Tibial nerve (tissue), 4 donors: ENCODE data around the gene ADAMTS2. TPM values are rescaled to one million over a fixed set of nuclear protein-coding genes. Genes with fewer than 3 reads are reported as not detected.

Source experiments
- DNase-seq, 2 donors: peaks; one replicate each; pipeline ENCODE4 v3.0.0-alpha.2; 2019; ENCODE audit warnings: low spot score in 2 of 2
- H3K27ac ChIP-seq, 4 donors: fragments of 200-600 bp; sonication (generic) in 3 of 4; one replicate each; pipeline ENCODE4 v1.5.1; 2017 to 2019; ENCODE audit warnings: mild to moderate bottlenecking in 1 of 4
- H3K27me3 ChIP-seq, 2 donors: fragments of 200-600 bp; sonication (generic) in 1 of 2; one replicate each; pipeline versions ENCODE4 v1.5.1 to v1.6.0; 2017 to 2019
- H3K36me3 ChIP-seq, 3 donors: fragments of 200-600 bp; sonication (generic); one replicate each; pipeline ENCODE4 v1.5.1; 2018 to 2019
- H3K4me1 ChIP-seq, 4 donors: fragments of 200-600 bp; sonication (generic) in 3 of 4; one replicate each; pipeline ENCODE4 v1.5.1; 2017 to 2019
- H3K4me3 ChIP-seq, 4 donors: fragments of 200-600 bp; sonication (generic) in 3 of 4; one replicate each; pipeline ENCODE4 v1.5.1; 2017 to 2019; ENCODE audit warnings: mild to moderate bottlenecking in 1 of 4, moderate library complexity in 1 of 4
- H3K9me3 ChIP-seq, 4 donors: fragments of 200-600 bp; sonication (generic) in 3 of 4; one replicate each; pipeline ENCODE4 v1.5.1; 2017 to 2019
- CTCF ChIP-seq, 5 experiments: fragments of 200-600 bp in 3 of 5; fragments of 450-650 bp in 2 of 5; sonication (generic) in 3 of 5; IDR thresholded peaks; one replicate each; pipeline ENCODE4 v1.5.1; 2016 to 2019; ENCODE audit warnings: antibody characterized with exemption in 5 of 5, mild to moderate bottlenecking in 3 of 5, moderate library complexity in 2 of 5
- EP300 ChIP-seq, 2 donors: sonication (generic); formaldehyde crosslinking; IDR thresholded peaks; one replicate each; pipeline ENCODE4 v1.6.1; 2017; ENCODE audit warnings: antibody characterized with exemption in 2 of 2, mild to moderate bottlenecking in 1 of 2
- POLR2A ChIP-seq, 2 donors: fragments of 450-650 bp; IDR thresholded peaks; one replicate each; pipeline ENCODE4 v1.6.1; 2017; ENCODE audit warnings: antibody characterized with exemption in 2 of 2, mild to moderate bottlenecking in 2 of 2, moderate library complexity in 2 of 2
- WGBS, 2 donors: methylation state at CpG; one replicate each; pipeline ENCODE4 v1.1.5; 2018; 5-methylcytosine and 5-hydroxymethylcytosine counted together
- total RNA-seq, 4 donors: library from RNA; depleted of rRNA; stranded (reverse); fragments of >200 nt; gene quantifications; one replicate each; pipeline ENCODE4 v1.1.0, GENCODE V29; 2016

Gene ADAMTS2
- total RNA-seq, 4 donors from 2014 or later: 23.2 to 58.8 (median 47.2) TPM

GRCh38 chr5:179239256-179240135, 105.8 kb downstream of the ADAMTS2 start:
- peaks cover 0 to 5% (median 0%) of the 10 kb centered on the region in 3 donors for H3K36me3 ChIP-seq
- no peak overlapping the region for H3K27ac ChIP-seq
- TF ChIP-seq CTCF (IDR thresholded peaks at IDR 0.05): no peak
- 90% methylated on average over 23 of the region's 23 CpGs for WGBS, 2 donors
- H3K4me1 ChIP-seq: peaks cover 0 to 43% (median 3%) of the 10 kb centered on the region in 4 donors
- no peak overlapping the region for H3K4me3 ChIP-seq
- peaks cover 0 to 5% (median 0%) of the 10 kb centered on the region in 4 donors for H3K9me3 ChIP-seq
- no peak for DNase-seq
- no peaks in the 10 kb centered on the region for H3K27me3 ChIP-seq

- 94% methylated on average over 8 of the region's 8 CpGs for WGBS, 2 donors
- peaks cover 0 to 5% (median 0%) of the 10 kb centered on the region in 3 donors for H3K36me3 ChIP-seq
- H3K27me3 ChIP-seq: no peaks in the 10 kb centered on the region
- no peak for DNase-seq
- H3K4me3 ChIP-seq: no peak overlapping the region
- TF ChIP-seq CTCF (IDR thresholded peaks at IDR 0.05) (no peak), EP300 (IDR thresholded peaks at IDR 0.05) (no peak), POLR2A (IDR thresholded peaks at IDR 0.05) (no peak)
- H3K27ac ChIP-seq: no peak overlapping the region
- H3K4me1 ChIP-seq: peaks cover 0 to 35% (median 3%) of the 10 kb centered on the region in 4 donors
- H3K9me3 ChIP-seq: peaks cover 0 to 5% (median 0%) of the 10 kb centered on the region in 4 donors
These were observed 106.7 kb downstream of the ADAMTS2 start for GRCh38 chr5:179238628-179238970.

GRCh38 chr5:179237770-179238627, 107.3 kb downstream of the ADAMTS2 start:
- Histone ChIP-seq H3K27ac (no peak overlapping the region), H3K27me3 (no peaks in the 10 kb centered on the region), H3K36me3 (peaks cover 0 to 5% (median 0%) of the 10 kb centered on the region in 3 donors), H3K4me1 (peaks cover 0 to 29% (median 1%) of the 10 kb centered on the region in 4 donors), H3K4me3 (no peak overlapping the region), H3K9me3 (peaks cover 0 to 5% (median 0%) of the 10 kb centered on the region in 4 donors)
- WGBS, 2 donors: 89 to 92% methylated on average over 26 of the region's 26 CpGs
- no peak for DNase-seq
- TF ChIP-seq CTCF (IDR thresholded peaks at IDR 0.05): no peak
- no peak for TF ChIP-seq EP300 (IDR thresholded peaks at IDR 0.05)
- no peak for TF ChIP-seq POLR2A (IDR thresholded peaks at IDR 0.05)

GRCh38 chr5:179235416-179236400, 109.6 kb downstream of the ADAMTS2 start:
- WGBS, 2 donors: 89 to 90% methylated on average over 6 to 8 of the region's 8 CpGs
- DNase-seq: no peak
- H3K27ac ChIP-seq: no peak overlapping the region
- TF ChIP-seq POLR2A (IDR thresholded peaks at IDR 0.05): no peak
- TF ChIP-seq CTCF (IDR thresholded peaks at IDR 0.05): no peak
- TF ChIP-seq EP300 (IDR thresholded peaks at IDR 0.05): no peak
- H3K27me3 ChIP-seq: no peaks in the 10 kb centered on the region
- H3K4me1 ChIP-seq: peaks cover 0 to 7% (median 0%) of the 10 kb centered on the region in 4 donors
- peaks cover 0 to 5% (median 0%) of the 10 kb centered on the region in 4 donors for H3K9me3 ChIP-seq
- no peak overlapping the region for H3K4me3 ChIP-seq
- H3K36me3 ChIP-seq: peaks cover 0 to 5% (median 0%) of the 10 kb centered on the region in 3 donors
